GM18511 (cell line): ENCODE results near the gene MOK.

Experiments
- ATAC-seq: cut with Tn5 transposase; IDR thresholded peaks from one replicate; pipeline ENCODE4 v1.9.1; 2021; ENCODE audit warnings: mild to moderate bottlenecking, moderate library complexity; ENCODE audit not compliant: unreplicated experiment

The MOK gene

DNA sequence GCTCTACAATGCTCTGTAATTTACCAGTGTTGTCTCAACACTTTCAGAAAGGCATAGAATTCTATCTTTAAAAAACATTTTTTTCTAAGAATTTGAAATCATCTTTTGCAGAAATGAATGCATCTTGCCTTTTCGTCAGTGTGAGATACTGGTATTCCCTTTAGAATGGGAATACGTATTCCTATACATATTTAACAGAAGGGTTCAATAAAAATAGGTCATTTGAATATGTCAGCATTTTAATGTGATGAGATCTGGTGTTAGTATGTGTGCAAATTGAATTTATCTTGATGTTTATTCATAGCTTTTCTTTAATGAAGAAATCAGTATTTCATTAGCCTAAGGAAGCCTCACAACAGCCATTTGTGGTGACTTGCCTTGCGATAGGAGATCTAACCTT is 121.1 kb downstream of the MOK start:
- ATAC-seq: no peak

DNA sequence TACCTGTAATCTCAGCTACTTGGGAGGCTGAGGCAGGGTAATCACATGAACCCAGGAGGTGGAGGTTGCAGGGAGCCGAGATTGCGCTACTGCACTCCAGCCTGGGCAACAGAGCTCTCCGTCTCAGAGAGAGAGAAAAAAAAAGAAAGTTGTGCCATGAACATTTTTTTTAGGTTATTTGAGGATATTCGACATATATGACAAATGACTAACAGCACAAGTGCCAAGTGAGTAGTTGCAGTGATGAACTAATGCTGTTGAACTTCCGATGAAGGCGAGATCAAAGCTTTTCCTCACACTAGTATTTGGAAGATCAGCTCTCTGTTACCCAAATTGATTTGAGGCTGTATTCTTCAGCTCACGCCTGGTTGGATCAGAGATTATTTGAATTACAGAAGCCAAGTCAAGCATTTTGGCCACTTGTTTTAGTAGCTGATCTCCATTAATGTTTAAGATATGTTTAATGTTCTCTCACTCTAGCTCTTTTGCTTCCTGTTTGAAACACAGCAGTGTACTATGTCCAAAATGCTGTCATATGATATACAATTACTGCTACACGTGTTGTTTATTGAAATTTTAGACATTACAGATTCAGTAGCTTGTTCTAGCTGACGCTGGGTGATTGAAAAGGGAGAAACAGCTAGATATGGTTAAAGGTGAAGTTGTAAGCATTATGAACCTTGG is 121.9 kb downstream of the MOK start:
- ATAC-seq: no peak

DNA sequence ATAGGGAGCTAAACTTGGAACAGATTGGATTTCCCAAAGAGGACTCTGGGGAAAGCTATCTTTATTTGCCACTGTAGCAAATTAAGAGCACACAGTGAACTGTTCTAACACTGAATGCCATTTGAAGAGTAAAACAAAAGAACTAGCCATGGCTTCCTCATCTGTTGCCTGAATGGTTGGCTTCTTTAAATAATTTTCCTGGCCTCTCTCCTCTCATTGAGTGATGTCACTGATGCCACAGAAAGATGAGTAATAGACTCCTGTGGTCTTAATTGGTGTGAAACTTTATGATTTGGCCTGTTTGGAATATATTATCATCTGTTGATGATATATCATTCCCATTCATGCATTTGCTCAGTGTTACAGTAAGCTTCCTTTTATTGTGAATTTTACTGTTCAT is 122.8 kb downstream of the MOK start:
- no peak for ATAC-seq

DNA sequence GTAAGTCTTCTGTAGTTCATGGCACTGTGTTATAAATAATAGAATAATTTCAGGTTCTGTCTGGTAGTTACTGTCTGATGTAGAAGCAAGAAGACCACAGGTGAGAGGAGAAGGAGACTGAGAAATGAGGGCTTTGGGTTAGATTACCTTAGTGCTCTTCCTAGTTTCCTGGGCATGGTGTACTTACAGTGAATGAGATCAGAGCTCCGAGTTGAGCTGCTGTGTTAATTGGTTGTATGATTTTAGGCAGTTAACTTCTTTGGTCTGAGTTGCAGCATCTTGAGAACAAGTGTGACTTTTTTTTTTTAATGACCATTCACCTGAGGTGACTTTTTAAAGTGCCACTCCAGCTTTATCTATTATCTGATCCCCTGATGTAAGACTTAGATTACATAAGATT is 123.8 kb downstream of the MOK start:
- no peak for ATAC-seq

DNA sequence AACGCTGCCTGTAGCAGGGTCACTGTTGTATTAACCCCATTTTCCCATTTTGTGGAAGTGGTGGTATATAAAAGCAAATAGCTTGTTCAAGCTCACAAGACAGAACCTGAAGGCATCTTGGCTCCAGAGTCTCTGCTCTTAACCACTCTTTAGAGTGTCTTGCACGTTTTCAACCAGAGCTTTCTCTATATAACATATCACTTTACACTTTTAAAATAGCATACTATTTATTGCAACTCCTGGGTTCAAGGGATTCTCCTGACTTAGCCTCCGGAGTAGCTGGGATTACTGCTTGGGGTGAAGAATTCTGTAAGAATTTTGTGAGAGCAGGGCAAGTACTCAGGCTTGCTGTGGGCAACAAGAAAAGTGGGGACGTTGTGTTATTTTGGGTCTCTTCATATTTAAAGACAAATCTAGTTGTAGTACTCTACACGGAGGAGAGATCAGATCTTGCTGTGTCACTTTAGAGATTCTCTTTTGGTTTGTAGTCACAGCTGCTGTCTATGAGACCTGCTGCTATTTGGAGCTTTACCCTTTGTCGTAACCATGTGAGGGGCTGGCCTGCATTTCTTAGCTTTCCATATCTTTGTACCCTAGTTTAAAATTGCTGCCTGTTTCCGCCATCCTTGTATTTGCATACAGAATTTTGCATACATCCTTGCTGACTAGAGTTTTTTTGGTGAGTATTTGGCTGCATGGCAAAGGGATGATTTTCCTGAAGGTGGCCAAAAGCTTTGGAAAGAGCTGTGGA is 124.5 kb downstream of the MOK start:
- ATAC-seq: no peak
